ENCODE data around the gene FBLN2. TPM values are rescaled to one million over a fixed set of nuclear protein-coding genes. Genes with fewer than 3 reads are reported as not detected.

FBLN2 gene
- total RNA-seq, 1 donor from 2014 or later = 32.9 TPM

GRCh38 chr3:13509816-13510192 lies 39.1 kb upstream of the FBLN2 start:
- no peak for ATAC-seq
- no peak for TF ChIP-seq CTCF (IDR thresholded peaks at IDR 0.05)
- no peak overlapping the region for H3K27ac ChIP-seq
- no peaks in the 10 kb centered on the region for H3K9me3 ChIP-seq
- H3K4me3 ChIP-seq = no peak overlapping the region
- no peaks in the 10 kb centered on the region for H3K36me3 ChIP-seq
- no peaks in the 10 kb centered on the region for H3K4me1 ChIP-seq
- no peaks in the 10 kb centered on the region for H3K27me3 ChIP-seq
- intact Hi-C loops (cut with DNase I) = no loop called here
- DNase-seq = peak; percentile 43

GRCh38 chr3:13512451-13512850 lies 36.5 kb upstream of the FBLN2 start:
- DNase-seq (peak; percentile 26), ATAC-seq (no peak)
- Histone ChIP-seq H3K27me3 (no peaks in the 10 kb centered on the region), H3K27ac (no peak overlapping the region), H3K4me3 (no peak overlapping the region), H3K9me3 (no peaks in the 10 kb centered on the region), H3K36me3 (no peaks in the 10 kb centered on the region), H3K4me1 (no peaks in the 10 kb centered on the region)
- no peak for TF ChIP-seq CTCF (IDR thresholded peaks at IDR 0.05)
- intact Hi-C loops (cut with DNase I) = no loop called here

GRCh38 chr3:13513051-13513912 lies 35.6 kb upstream of the FBLN2 start:
- Histone ChIP-seq H3K9me3 (no peaks in the 10 kb centered on the region), H3K36me3 (no peaks in the 10 kb centered on the region), H3K27me3 (no peaks in the 10 kb centered on the region), H3K4me1 (no peaks in the 10 kb centered on the region), H3K27ac (no peak overlapping the region), H3K4me3 (no peak overlapping the region)
- DNase-seq (peak; percentile 32), ATAC-seq (no peak)
- TF ChIP-seq CTCF (IDR thresholded peaks at IDR 0.05) = no peak
- intact Hi-C loops (cut with DNase I) = no loop called here

- H3K9me3 ChIP-seq = no peaks in the 10 kb centered on the region
- no peak overlapping the region for H3K4me3 ChIP-seq
- TF ChIP-seq CTCF (IDR thresholded peaks at IDR 0.05) = no peak
- H3K27ac ChIP-seq = no peak overlapping the region
- no peaks in the 10 kb centered on the region for H3K4me1 ChIP-seq
- ATAC-seq = no peak
- H3K27me3 ChIP-seq = no peaks in the 10 kb centered on the region
- intact Hi-C loops (cut with DNase I) = no loop called here
- no peaks in the 10 kb centered on the region for H3K36me3 ChIP-seq
- DNase-seq = no peak
Measured at GRCh38 chr3:13513913-13514517, 34.9 kb upstream of the FBLN2 start.

GRCh38 chr3:13514639-13515435 lies 34.1 kb upstream of the FBLN2 start:
- H3K4me1 ChIP-seq = no peaks in the 10 kb centered on the region
- TF ChIP-seq CTCF (IDR thresholded peaks at IDR 0.05) = no peak
- H3K27me3 ChIP-seq = no peaks in the 10 kb centered on the region
- no peak overlapping the region for H3K4me3 ChIP-seq
- ATAC-seq (no peak), DNase-seq (no peak)
- no peak overlapping the region for H3K27ac ChIP-seq
- H3K36me3 ChIP-seq = no peaks in the 10 kb centered on the region
- intact Hi-C loops (cut with DNase I) = no loop called here
- no peaks in the 10 kb centered on the region for H3K9me3 ChIP-seq

All from upper lobe of right lung (tissue), 1 donor.